HL-60 (cell line): ENCODE measurements around the gene RPS6KL1.

Experiments
- DNase-seq, 2 experiments: peaks; one replicate each; pipeline ENCODE4 v3.0.0-alpha.2; 2010 to 2020; ENCODE audit warnings: low read depth in 1 of 2, low spot score in 1 of 2
- H3K27ac ChIP-seq: fragments of 250-450 bp; sonication (Bioruptor Pico); replicated peaks from 2 replicates; pipeline ENCODE4 v1.5.1; 2020; ENCODE audit warnings: mild to moderate bottlenecking, moderate library complexity
- H3K27me3 ChIP-seq: fragments of 250-450 bp; sonication (Bioruptor Pico); 2 replicates; pipeline ENCODE4 v1.5.1; 2021; ENCODE audit warnings: mild to moderate bottlenecking, moderate library complexity; ENCODE audit not compliant: insufficient read depth, poor library complexity, severe bottlenecking
- H3K4me3 ChIP-seq: replicated peaks from 2 replicates; pipeline ENCODE4 v1.5.1; 2011; ENCODE audit warnings: mild to moderate bottlenecking, control low read depth, low read length; ENCODE audit not compliant: insufficient read depth
- GABPA ChIP-seq: IDR thresholded peaks from 2 replicates; pipeline ENCODE4 v1.6.1; 2012; ENCODE audit warnings: low read depth
- POLR2AphosphoS5 ChIP-seq: IDR thresholded peaks from 2 replicates; pipeline ENCODE4 v1.6.1; 2012; ENCODE audit warnings: low read depth
- SPI1 ChIP-seq: IDR thresholded peaks from 2 replicates; pipeline ENCODE4 v1.6.1; 2012; ENCODE audit warnings: low read depth, mild to moderate bottlenecking, borderline replicate concordance
- TF ChIP-seq, protein P1 (sequence below): IDR thresholded peaks from one replicate; pipeline ENCODE4 v1.5.1; 2011; ENCODE audit warnings: low read length, control low read depth, inconsistent platforms; ENCODE audit not compliant: insufficient read depth
- TF ChIP-seq, protein P2 (sequence below): IDR thresholded peaks from 2 replicates; pipeline ENCODE4 v1.6.1; 2012; ENCODE audit warnings: low read depth; ENCODE audit not compliant: insufficient replicate concordance

The RPS6KL1 gene

DNA sequence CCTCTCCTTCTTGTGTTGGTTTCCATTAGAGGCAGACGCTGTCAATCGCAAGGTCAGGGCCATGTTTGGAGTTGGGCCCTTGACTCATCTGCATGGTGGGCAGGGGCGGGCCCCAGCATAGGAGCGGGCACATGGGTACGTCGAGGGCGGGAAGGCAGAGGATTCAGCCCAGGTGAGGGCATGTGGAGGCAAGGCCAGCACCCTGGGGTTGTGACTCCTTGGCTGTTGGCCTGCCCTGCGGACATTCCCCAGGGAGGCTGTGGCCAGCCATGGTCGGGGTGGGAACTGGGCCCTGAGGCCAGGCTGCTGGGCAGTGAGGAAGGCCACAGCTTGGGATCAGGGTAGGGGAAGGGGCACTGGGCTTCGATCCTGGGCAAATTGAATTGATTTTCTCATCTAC is 10.3 kb downstream of the RPS6KL1 start:
- TF ChIP-seq GABPA (no peak), SPI1 (no peak), POLR2AphosphoS5 (no peak)
- TF ChIP-seq, protein P1, sequence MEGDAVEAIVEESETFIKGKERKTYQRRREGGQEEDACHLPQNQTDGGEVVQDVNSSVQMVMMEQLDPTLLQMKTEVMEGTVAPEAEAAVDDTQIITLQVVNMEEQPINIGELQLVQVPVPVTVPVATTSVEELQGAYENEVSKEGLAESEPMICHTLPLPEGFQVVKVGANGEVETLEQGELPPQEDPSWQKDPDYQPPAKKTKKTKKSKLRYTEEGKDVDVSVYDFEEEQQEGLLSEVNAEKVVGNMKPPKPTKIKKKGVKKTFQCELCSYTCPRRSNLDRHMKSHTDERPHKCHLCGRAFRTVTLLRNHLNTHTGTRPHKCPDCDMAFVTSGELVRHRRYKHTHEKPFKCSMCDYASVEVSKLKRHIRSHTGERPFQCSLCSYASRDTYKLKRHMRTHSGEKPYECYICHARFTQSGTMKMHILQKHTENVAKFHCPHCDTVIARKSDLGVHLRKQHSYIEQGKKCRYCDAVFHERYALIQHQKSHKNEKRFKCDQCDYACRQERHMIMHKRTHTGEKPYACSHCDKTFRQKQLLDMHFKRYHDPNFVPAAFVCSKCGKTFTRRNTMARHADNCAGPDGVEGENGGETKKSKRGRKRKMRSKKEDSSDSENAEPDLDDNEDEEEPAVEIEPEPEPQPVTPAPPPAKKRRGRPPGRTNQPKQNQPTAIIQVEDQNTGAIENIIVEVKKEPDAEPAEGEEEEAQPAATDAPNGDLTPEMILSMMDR: no peak
- TF ChIP-seq, protein P2, sequence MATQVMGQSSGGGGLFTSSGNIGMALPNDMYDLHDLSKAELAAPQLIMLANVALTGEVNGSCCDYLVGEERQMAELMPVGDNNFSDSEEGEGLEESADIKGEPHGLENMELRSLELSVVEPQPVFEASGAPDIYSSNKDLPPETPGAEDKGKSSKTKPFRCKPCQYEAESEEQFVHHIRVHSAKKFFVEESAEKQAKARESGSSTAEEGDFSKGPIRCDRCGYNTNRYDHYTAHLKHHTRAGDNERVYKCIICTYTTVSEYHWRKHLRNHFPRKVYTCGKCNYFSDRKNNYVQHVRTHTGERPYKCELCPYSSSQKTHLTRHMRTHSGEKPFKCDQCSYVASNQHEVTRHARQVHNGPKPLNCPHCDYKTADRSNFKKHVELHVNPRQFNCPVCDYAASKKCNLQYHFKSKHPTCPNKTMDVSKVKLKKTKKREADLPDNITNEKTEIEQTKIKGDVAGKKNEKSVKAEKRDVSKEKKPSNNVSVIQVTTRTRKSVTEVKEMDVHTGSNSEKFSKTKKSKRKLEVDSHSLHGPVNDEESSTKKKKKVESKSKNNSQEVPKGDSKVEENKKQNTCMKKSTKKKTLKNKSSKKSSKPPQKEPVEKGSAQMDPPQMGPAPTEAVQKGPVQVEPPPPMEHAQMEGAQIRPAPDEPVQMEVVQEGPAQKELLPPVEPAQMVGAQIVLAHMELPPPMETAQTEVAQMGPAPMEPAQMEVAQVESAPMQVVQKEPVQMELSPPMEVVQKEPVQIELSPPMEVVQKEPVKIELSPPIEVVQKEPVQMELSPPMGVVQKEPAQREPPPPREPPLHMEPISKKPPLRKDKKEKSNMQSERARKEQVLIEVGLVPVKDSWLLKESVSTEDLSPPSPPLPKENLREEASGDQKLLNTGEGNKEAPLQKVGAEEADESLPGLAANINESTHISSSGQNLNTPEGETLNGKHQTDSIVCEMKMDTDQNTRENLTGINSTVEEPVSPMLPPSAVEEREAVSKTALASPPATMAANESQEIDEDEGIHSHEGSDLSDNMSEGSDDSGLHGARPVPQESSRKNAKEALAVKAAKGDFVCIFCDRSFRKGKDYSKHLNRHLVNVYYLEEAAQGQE: no peak
- Histone ChIP-seq H3K27me3 (no peaks in the 10 kb centered on the region), H3K4me3 (no peak overlapping the region), H3K27ac (no peak overlapping the region)
- DNase-seq: no peak

DNA sequence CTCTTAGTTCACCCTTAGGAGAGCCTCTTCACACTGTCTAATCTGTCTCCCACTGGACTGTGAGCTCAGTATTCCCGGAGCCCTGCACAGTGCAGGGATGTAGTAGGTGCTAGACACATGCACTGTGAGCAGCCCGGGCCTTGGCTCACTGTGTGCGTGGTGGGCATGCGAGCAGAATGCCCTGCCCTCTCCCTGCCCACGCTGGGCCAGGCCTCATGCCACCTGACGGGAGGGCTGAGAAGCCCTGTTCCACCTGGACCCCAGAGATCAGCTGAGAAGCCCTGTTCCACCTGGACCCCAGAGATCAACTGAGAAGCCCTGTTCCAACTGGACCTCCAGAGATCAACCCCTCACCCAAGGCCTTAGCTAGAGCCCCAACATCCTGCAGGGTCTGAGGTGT is 10.9 kb downstream of the RPS6KL1 start:
- H3K27ac ChIP-seq: no peak overlapping the region
- DNase-seq: no peak
- no peak overlapping the region for H3K4me3 ChIP-seq
- TF ChIP-seq POLR2AphosphoS5 (no peak), GABPA (no peak), SPI1 (no peak)
- TF ChIP-seq, protein P2: no peak
- TF ChIP-seq, protein P1: no peak
- no peaks in the 10 kb centered on the region for H3K27me3 ChIP-seq

DNA sequence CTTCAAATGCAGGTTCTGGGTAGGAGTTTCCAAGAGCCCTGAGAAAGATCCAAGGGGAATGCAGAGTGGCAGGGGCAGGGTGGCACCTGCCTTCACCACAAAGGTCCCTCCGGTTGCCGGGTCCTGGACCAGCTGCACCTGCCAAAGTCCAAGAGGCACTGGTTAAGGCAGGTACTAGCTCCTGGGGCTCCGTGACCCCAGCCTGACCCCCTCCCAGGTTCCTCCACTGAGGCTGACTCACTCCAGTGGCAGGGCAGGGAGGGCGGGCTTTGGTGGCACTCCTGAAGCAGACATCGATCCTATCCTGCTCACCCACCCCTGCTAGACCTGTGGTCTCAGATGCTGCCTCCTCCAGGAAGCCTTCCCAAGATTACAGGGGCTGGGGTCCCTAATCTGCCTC is 11.4 kb downstream of the RPS6KL1 start:
- DNase-seq: no peak
- TF ChIP-seq, protein P2: no peak

DNA sequence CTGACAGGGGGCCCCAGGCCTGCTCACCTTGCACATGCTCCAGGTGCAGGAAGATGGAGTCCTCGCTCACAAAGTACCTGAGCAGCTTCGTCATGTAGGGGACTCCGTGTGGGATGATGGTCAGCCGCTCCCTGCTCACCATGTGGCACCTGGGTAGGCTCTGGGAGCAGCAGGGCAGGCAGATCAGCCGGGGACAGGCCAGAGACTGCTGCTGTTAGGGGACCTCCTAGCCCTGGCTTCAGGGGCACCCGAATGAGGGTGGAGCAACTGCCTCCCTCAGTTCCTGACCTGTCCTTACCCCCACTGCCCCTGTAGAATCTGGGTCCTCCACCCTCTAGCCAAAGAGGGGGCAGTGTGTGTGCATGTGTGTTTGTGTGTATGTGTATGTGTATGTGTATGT is 11.8 kb downstream of the RPS6KL1 start:
- no peak for DNase-seq
- H3K27ac ChIP-seq: no peak overlapping the region
- TF ChIP-seq POLR2AphosphoS5 (no peak), SPI1 (no peak)
- TF ChIP-seq, protein P2: no peak
- TF ChIP-seq, protein P1: no peak
- no peak overlapping the region for H3K4me3 ChIP-seq
- H3K27me3 ChIP-seq: no peaks in the 10 kb centered on the region

More for the DNA sequence above, 11.4 kb downstream of the RPS6KL1 start:
- H3K27me3 ChIP-seq: no peaks in the 10 kb centered on the region
- no peak overlapping the region for H3K27ac ChIP-seq
- no peak overlapping the region for H3K4me3 ChIP-seq
